ENCODE measurements around the gene TRIM25.

Gene TRIM25

GRCh38 chr17:56934280-56934679, 20.4 kb upstream of the TRIM25 start:
- no peak for TF ChIP-seq CTCF (conservative IDR thresholded peaks at IDR 0.05; ENCODE audit: low read length)
- H3K4me3 ChIP-seq (ENCODE audit: low read length), result no peak overlapping the region
- no peak for DNase-seq (ENCODE audit: low read depth)

GRCh38 chr17:56933868-56934267, 20.0 kb upstream of the TRIM25 start:
- no peak for TF ChIP-seq CTCF (conservative IDR thresholded peaks at IDR 0.05; ENCODE audit: low read length)
- no peak overlapping the region for H3K4me3 ChIP-seq (ENCODE audit: low read length)
- DNase-seq (ENCODE audit: low read depth), result no peak

- no peak overlapping the region for H3K4me3 ChIP-seq (ENCODE audit: low read length)
- TF ChIP-seq CTCF (conservative IDR thresholded peaks at IDR 0.05; ENCODE audit: low read length), result no peak
- no peak for DNase-seq (ENCODE audit: low read depth)
Observed at GRCh38 chr17:56933151-56933745, 19.4 kb upstream of the TRIM25 start.

- TF ChIP-seq CTCF (conservative IDR thresholded peaks at IDR 0.05; ENCODE audit: low read length), result no peak
- no peak for DNase-seq (ENCODE audit: low read depth)
- no peak overlapping the region for H3K4me3 ChIP-seq (ENCODE audit: low read length)
Observed at GRCh38 chr17:56930739-56931337, 17.0 kb upstream of the TRIM25 start.

- no peak for DNase-seq (ENCODE audit: low read depth)
- H3K4me3 ChIP-seq (ENCODE audit: low read length), result no peak overlapping the region
- no peak for TF ChIP-seq CTCF (conservative IDR thresholded peaks at IDR 0.05; ENCODE audit: low read length)
Observed at GRCh38 chr17:56929362-56929969, 15.6 kb upstream of the TRIM25 start.

- no peak for TF ChIP-seq CTCF (conservative IDR thresholded peaks at IDR 0.05; ENCODE audit: low read length)
- no peak for DNase-seq (ENCODE audit: low read depth)
- H3K4me3 ChIP-seq (ENCODE audit: low read length), result no peak overlapping the region
Observed at GRCh38 chr17:56928586-56928985, 14.7 kb upstream of the TRIM25 start.

- H3K4me3 ChIP-seq (ENCODE audit: low read length), result no peak overlapping the region
- DNase-seq (ENCODE audit: low read depth), result no peak
- TF ChIP-seq CTCF (conservative IDR thresholded peaks at IDR 0.05; ENCODE audit: low read length), result no peak
Observed at GRCh38 chr17:56926704-56927103, 12.9 kb upstream of the TRIM25 start.
